Endothelial cell (in vitro differentiated cells): ENCODE results near the gene PTPRK. TPM values are rescaled to one million over a fixed set of nuclear protein-coding genes. Genes with fewer than 3 reads are reported as not detected.

Source experiments
- DNase-seq: peaks from one replicate; pipeline ENCODE4 v3.0.0; 2021; ENCODE audit warnings: low spot score
- H3K27ac Mint-ChIP-seq: one replicate; pipeline ENCODE4 v1.8.0; 2021; ENCODE audit warnings: mixed read lengths, inconsistent platforms; ENCODE audit not compliant: unreplicated experiment
- H3K27me3 Mint-ChIP-seq: one replicate; pipeline ENCODE4 v1.8.0; 2021; ENCODE audit warnings: mild to moderate bottlenecking, moderate library complexity, mixed read lengths, inconsistent platforms; ENCODE audit not compliant: unreplicated experiment
- H3K36me3 Mint-ChIP-seq: one replicate; pipeline ENCODE4 v1.8.0; 2021; ENCODE audit warnings: mild to moderate bottlenecking, low read depth, mixed read lengths, inconsistent platforms; ENCODE audit not compliant: unreplicated experiment
- H3K4me1 Mint-ChIP-seq: one replicate; pipeline ENCODE4 v1.8.0; 2021; ENCODE audit warnings: mild to moderate bottlenecking, mixed read lengths, inconsistent platforms; ENCODE audit not compliant: unreplicated experiment
- H3K4me3 Mint-ChIP-seq: one replicate; pipeline ENCODE4 v1.8.0; 2021; ENCODE audit warnings: mild to moderate bottlenecking, mixed read lengths, inconsistent platforms; ENCODE audit not compliant: unreplicated experiment
- H3K9me3 Mint-ChIP-seq: one replicate; pipeline ENCODE4 v1.8.0; 2021; ENCODE audit warnings: mixed read lengths, inconsistent platforms; ENCODE audit not compliant: unreplicated experiment
- CTCF ChIP-seq: fragments of 200-600 bp; sonication (generic); IDR thresholded peaks from one replicate; pipeline ENCODE4 v1.5.0; 2021; ENCODE audit warnings: antibody characterized with exemption; ENCODE audit not compliant: unreplicated experiment
- total RNA-seq: library from RNA; stranded (reverse); fragmentation: NEBNext Ultra II Directional; extraction: Animal tissue kit (Norgen Biotek cat#: 25700); gene quantifications from one replicate; pipeline ENCODE4 v1.2.1, GENCODE V29; 2021; ENCODE audit not compliant: unreplicated experiment

Gene PTPRK
- total RNA-seq, 1 donor from 2014 or later = 47.3 TPM

GRCh38 chr6:128278836-128279235 is 241.6 kb downstream of the PTPRK start:
- Mint-ChIP-seq H3K4me3 (no peak overlapping the region), H3K4me1 (peaks cover 27% of the 10 kb centered on the region), H3K27me3 (no peaks in the 10 kb centered on the region), H3K27ac (no peak overlapping the region), H3K36me3 (no peaks in the 10 kb centered on the region), H3K9me3 (no peaks in the 10 kb centered on the region)
- no peak for DNase-seq
- TF ChIP-seq CTCF = no peak

GRCh38 chr6:128277379-128277778 is 243.0 kb downstream of the PTPRK start:
- no peak overlapping the region for H3K27ac Mint-ChIP-seq
- no peak for DNase-seq
- H3K9me3 Mint-ChIP-seq = no peaks in the 10 kb centered on the region
- H3K4me1 Mint-ChIP-seq = peaks cover 19% of the 10 kb centered on the region
- no peak for TF ChIP-seq CTCF
- no peaks in the 10 kb centered on the region for H3K36me3 Mint-ChIP-seq
- H3K4me3 Mint-ChIP-seq = no peak overlapping the region
- no peaks in the 10 kb centered on the region for H3K27me3 Mint-ChIP-seq

- Mint-ChIP-seq H3K4me3 (no peak overlapping the region), H3K27ac (no peak overlapping the region), H3K36me3 (no peaks in the 10 kb centered on the region), H3K9me3 (no peaks in the 10 kb centered on the region), H3K27me3 (no peaks in the 10 kb centered on the region), H3K4me1 (peaks cover 12% of the 10 kb centered on the region)
- no peak for DNase-seq
- TF ChIP-seq CTCF = no peak
These were observed 244.1 kb downstream of the PTPRK start for GRCh38 chr6:128276311-128276710.

- DNase-seq = no peak
- no peaks in the 10 kb centered on the region for H3K27me3 Mint-ChIP-seq
- H3K4me1 Mint-ChIP-seq = peaks cover 7% of the 10 kb centered on the region
- H3K4me3 Mint-ChIP-seq = no peak overlapping the region
- H3K36me3 Mint-ChIP-seq = no peaks in the 10 kb centered on the region
- H3K9me3 Mint-ChIP-seq = no peaks in the 10 kb centered on the region
- H3K27ac Mint-ChIP-seq = no peak overlapping the region
- no peak for TF ChIP-seq CTCF
These were observed 244.7 kb downstream of the PTPRK start for GRCh38 chr6:128275681-128276080.

- no peak for DNase-seq
- Mint-ChIP-seq H3K27ac (peak overlapping the region; percentile 57), H3K36me3 (no peaks in the 10 kb centered on the region)
These were observed 245.4 kb downstream of the PTPRK start for GRCh38 chr6:128275030-128275429.

More at GRCh38 chr6:128275030-128275429, 245.4 kb downstream of the PTPRK start:
- Mint-ChIP-seq H3K4me3 (no peak overlapping the region), H3K9me3 (no peaks in the 10 kb centered on the region), H3K27me3 (no peaks in the 10 kb centered on the region), H3K4me1 (peaks cover 7% of the 10 kb centered on the region)
- TF ChIP-seq CTCF = no peak
